Breast epithelium (tissue), 3 donors: Measurements from ENCODE around the gene GALNT6.

Experiments
- POLR2AphosphoS5 ChIP-seq, 3 donors: sonication (generic); formaldehyde crosslinking; IDR thresholded peaks; one replicate each; pipeline ENCODE4 v1.6.1; 2017; ENCODE audit warnings: antibody characterized with exemption in 3 of 3
- TF ChIP-seq, protein P1 (sequence below), 3 donors: fragments of 450-650 bp; IDR thresholded peaks; one replicate each; pipeline ENCODE4 v1.5.1; 2016 to 2017; ENCODE audit warnings: antibody characterized with exemption in 3 of 3, mild to moderate bottlenecking in 3 of 3, moderate library complexity in 3 of 3

DNA sequence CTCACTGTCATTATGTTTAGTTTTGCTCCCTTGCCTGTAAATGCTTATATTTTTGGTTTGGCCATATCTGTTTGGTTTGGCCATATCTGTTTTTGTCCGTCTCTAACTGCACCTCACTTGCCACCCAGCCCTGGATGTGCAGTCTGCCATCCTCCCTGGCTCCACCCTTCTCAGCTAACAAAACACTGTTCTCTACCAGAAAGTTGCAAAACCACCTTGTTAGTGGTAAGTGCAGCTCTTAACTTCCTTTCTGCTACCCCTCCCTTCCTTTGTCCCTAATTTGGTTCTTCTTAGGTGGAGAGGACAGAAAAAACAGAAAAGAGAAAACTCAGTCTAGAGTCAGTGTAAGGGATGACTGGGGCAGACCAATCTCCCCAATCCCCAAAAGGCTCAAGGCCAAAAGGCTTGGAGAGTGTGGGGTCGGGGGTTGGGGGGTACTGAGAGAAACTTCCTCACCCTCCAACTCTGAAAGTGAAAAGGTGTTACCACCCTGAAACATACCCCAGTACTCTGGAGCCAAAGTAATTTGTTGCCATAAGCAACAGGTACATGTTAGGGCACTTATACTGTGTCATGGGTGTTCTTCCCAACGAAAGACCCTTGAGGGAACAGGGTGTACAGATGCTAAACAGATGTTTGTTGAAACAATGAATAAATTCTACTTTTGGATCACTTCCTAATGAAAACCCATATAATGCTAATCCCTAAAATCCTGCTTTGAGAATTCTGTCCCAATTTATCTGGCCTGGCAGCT lies 72.2 kb downstream of the GALNT6 start:
- TF ChIP-seq, protein P1, sequence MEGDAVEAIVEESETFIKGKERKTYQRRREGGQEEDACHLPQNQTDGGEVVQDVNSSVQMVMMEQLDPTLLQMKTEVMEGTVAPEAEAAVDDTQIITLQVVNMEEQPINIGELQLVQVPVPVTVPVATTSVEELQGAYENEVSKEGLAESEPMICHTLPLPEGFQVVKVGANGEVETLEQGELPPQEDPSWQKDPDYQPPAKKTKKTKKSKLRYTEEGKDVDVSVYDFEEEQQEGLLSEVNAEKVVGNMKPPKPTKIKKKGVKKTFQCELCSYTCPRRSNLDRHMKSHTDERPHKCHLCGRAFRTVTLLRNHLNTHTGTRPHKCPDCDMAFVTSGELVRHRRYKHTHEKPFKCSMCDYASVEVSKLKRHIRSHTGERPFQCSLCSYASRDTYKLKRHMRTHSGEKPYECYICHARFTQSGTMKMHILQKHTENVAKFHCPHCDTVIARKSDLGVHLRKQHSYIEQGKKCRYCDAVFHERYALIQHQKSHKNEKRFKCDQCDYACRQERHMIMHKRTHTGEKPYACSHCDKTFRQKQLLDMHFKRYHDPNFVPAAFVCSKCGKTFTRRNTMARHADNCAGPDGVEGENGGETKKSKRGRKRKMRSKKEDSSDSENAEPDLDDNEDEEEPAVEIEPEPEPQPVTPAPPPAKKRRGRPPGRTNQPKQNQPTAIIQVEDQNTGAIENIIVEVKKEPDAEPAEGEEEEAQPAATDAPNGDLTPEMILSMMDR (IDR thresholded peaks at IDR 0.05), result no peak
- no peak for TF ChIP-seq POLR2AphosphoS5 (IDR thresholded peaks at IDR 0.05)
